ENCODE measurements around the gene HPGD. TPM values are rescaled to one million over a fixed set of nuclear protein-coding genes. Genes with fewer than 3 reads are reported as not detected.

Gene HPGD
- total and polyA plus RNA-seq, 2 of the 8 experiments (the other 6 are each of a cell fraction or from before 2014, with no cell fraction given), result 1.1 to 1.3 TPM

- no peak overlapping the region for H3K27ac ChIP-seq (ENCODE audit: low read depth, low read length)
- H3K23ac ChIP-seq (ENCODE audit: insufficient read length), result no peak overlapping the region
- no peaks in the 10 kb centered on the region for H3K27me3 ChIP-seq (replicated peaks in 1 of 4; ENCODE audit: control insufficient read depth in 3 of 4, extremely low read depth in 1 of 4, insufficient read depth in 3 of 4, low read length in 3 of 4)
- no peak overlapping the region for H2AK5ac ChIP-seq (ENCODE audit: low read depth, low read length)
- H2AFZ ChIP-seq (ENCODE audit: low read length), result no peak overlapping the region
- H3K9me3 ChIP-seq (ENCODE audit: insufficient read depth in 2 of 2, low read depth in 1 of 2, low read length in 1 of 2), result peaks cover 0 to 3% of the 10 kb centered on the region in 2 experiments; a peak in 1 of 4 replicates
- ChIA-PET CTCF (ENCODE audit: partially characterized antibody) (no interaction called here), POLR2A (ENCODE audit: partially characterized antibody) (no interaction called here)
- TF ChIP-seq NANOG (IDR thresholded peaks at IDR 0.05; ENCODE audit: insufficient read depth, low read depth, low read length, poor library complexity, severe bottlenecking), result no peak
- no peak overlapping the region for H2BK12ac ChIP-seq (ENCODE audit: low read depth, low read length)
- no peaks in the 10 kb centered on the region; a peak in 1 of 8 replicates for H3K36me3 ChIP-seq (ENCODE audit: control insufficient read depth in 2 of 4, insufficient read depth in 4 of 4, low read length in 3 of 4)
- H3K79me1 ChIP-seq (ENCODE audit: low read depth, low read length), result no peaks in the 10 kb centered on the region
- no peak overlapping the region for H3K4me2 ChIP-seq (ENCODE audit: insufficient read depth in 1 of 2, low read depth in 2 of 2, low read length in 2 of 2)
- FAIRE-seq, result no peak
- no peak overlapping the region for H3K56ac ChIP-seq (replicated peaks; ENCODE audit: insufficient read length, low read depth, low read length)
- H3K4ac ChIP-seq (replicated peaks; ENCODE audit: insufficient read length, low read depth, low read length), result no peak overlapping the region
- no peak overlapping the region for H2BK5ac ChIP-seq (ENCODE audit: low read depth, low read length)
- H3K18ac ChIP-seq (ENCODE audit: extremely low read depth, low read length), result no peak overlapping the region
- H4K8ac ChIP-seq (ENCODE audit: extremely low read depth, insufficient read depth, low read length), result no peak overlapping the region
- no peak overlapping the region for H3K4me3 ChIP-seq (ENCODE audit: extremely low read depth in 1 of 4, insufficient read depth in 2 of 4, low read depth in 3 of 4, low read length in 4 of 4)
- no peak overlapping the region for H3K14ac ChIP-seq (ENCODE audit: insufficient read length)
- no peak overlapping the region for H4K5ac ChIP-seq (ENCODE audit: insufficient read length, low read depth, low read length)
- H3K4me1 ChIP-seq (replicated peaks in 1 of 4; ENCODE audit: control insufficient read depth in 3 of 4, insufficient read depth in 4 of 4, low read length in 3 of 4), result peaks cover 0 to 3% (median under 1%) of the 10 kb centered on the region in 4 experiments; a peak in 2 of 7 replicates
- no peaks in the 10 kb centered on the region for H4K20me1 ChIP-seq (replicated peaks in 1 of 2; ENCODE audit: control insufficient read depth in 1 of 2, insufficient read depth in 2 of 2, low read length in 2 of 2)
- no peaks in the 10 kb centered on the region for H3K79me2 ChIP-seq (ENCODE audit: control insufficient read depth in 1 of 2, insufficient read depth in 2 of 2, low read length in 2 of 2)
- no peak overlapping the region for H2BK120ac ChIP-seq (replicated peaks; ENCODE audit: low read depth, low read length)
- H2BK15ac ChIP-seq (ENCODE audit: low read length), result no peak overlapping the region
- no peak overlapping the region for H3K9ac ChIP-seq (replicated peaks in 1 of 4; ENCODE audit: extremely low read depth in 1 of 4, low read depth in 3 of 4, low read length in 3 of 4)
- DNase-seq (ENCODE audit: low read depth in 1 of 2, low spot score in 2 of 2), result no peak
- H2BK20ac ChIP-seq (ENCODE audit: low read length), result no peak overlapping the region
- no peak overlapping the region for H4K91ac ChIP-seq (replicated peaks; ENCODE audit: insufficient read length, low read length)
- H3K23me2 ChIP-seq (ENCODE audit: low read depth, low read length), result no peaks in the 10 kb centered on the region
- 89% methylated on average over 2 of the region's 2 CpGs; no CpG with 5 or more reads in 1 of the 2 experiments for WGBS, 2 experiments (ENCODE audit: extremely low coverage in 1 of 2, insufficient coverage in 1 of 2, insufficient read length in 1 of 2, insufficient replicate concordance in 2 of 2, low coverage in 1 of 2, low lambda C conversion rate in 2 of 2, missing lambda C conversion rate in 1 of 2)
These were observed 30.7 kb upstream of the HPGD start for GRCh38 chr4:174553031-174553430.
